Sigmoid colon (tissue), 4 donors: Measurements from ENCODE around the gene UBL3.

ENCODE experiments used
- EP300 ChIP-seq, 4 donors: sonication (generic); formaldehyde crosslinking; IDR thresholded peaks; one replicate each; pipeline ENCODE4 v1.6.1; 2017; ENCODE audit warnings: antibody characterized with exemption in 4 of 4
- TF ChIP-seq, protein P1 (sequence below), 4 experiments: fragments of 450-650 bp in 3 of 4; fragments of 200-600 bp in 1 of 4; IDR thresholded peaks; one replicate each; pipeline ENCODE4 v1.5.1; 2016 to 2019; ENCODE audit warnings: antibody characterized with exemption in 4 of 4, mild to moderate bottlenecking in 3 of 4, moderate library complexity in 2 of 4

DNA sequence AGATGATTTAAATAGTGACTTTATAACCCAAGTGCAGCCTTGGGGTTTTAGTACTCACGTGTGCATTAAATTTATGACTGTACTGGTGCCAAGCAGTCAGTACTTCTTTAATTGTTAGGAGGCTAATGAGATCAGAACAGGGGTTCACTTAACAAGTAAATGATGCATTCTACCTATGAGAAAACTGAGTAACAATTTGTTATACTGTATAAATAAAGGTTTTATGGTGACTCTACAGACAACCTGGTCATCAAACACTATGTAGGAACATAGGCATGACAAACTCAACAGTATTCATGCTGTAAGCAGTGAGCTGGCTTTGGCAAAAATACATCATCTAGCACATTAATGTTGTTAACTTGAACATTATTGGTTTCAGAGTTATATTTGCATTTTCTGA lies 75.6 kb downstream of the UBL3 start:
- TF ChIP-seq, protein P1, sequence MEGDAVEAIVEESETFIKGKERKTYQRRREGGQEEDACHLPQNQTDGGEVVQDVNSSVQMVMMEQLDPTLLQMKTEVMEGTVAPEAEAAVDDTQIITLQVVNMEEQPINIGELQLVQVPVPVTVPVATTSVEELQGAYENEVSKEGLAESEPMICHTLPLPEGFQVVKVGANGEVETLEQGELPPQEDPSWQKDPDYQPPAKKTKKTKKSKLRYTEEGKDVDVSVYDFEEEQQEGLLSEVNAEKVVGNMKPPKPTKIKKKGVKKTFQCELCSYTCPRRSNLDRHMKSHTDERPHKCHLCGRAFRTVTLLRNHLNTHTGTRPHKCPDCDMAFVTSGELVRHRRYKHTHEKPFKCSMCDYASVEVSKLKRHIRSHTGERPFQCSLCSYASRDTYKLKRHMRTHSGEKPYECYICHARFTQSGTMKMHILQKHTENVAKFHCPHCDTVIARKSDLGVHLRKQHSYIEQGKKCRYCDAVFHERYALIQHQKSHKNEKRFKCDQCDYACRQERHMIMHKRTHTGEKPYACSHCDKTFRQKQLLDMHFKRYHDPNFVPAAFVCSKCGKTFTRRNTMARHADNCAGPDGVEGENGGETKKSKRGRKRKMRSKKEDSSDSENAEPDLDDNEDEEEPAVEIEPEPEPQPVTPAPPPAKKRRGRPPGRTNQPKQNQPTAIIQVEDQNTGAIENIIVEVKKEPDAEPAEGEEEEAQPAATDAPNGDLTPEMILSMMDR (IDR thresholded peaks at IDR 0.05), result no peak
- no peak for TF ChIP-seq EP300 (IDR thresholded peaks at IDR 0.05)
